Measurements from ENCODE around the gene SERPINB12. TPM values are rescaled to one million over a fixed set of nuclear protein-coding genes. Genes with fewer than 3 reads are reported as not detected.

The SERPINB12 gene
- total RNA-seq, 4 donors from 2014 or later, result not detected

- Histone ChIP-seq H3K36me3 (no peaks in the 10 kb centered on the region), H3K27me3 (no peaks in the 10 kb centered on the region), H3K4me3 (replicated peaks in 1 of 3) (no peak overlapping the region), H3K27ac (no peak overlapping the region), H3K4me1 (no peaks in the 10 kb centered on the region), H3K9me3 (no peaks in the 10 kb centered on the region)
- DNase-seq, result no peak
- 83 to 84% methylated on average over 3 of the region's 3 CpGs for WGBS, 2 donors
- intact Hi-C loops (cut with DNase I), result no loop called here
- TF ChIP-seq POLR2A (IDR thresholded peaks at IDR 0.05), result no peak
- TF ChIP-seq CTCF (IDR thresholded peaks at IDR 0.05), result no peak
Measured at GRCh38 chr18:63591725-63592124, 49.6 kb downstream of the SERPINB12 start.

DNA sequence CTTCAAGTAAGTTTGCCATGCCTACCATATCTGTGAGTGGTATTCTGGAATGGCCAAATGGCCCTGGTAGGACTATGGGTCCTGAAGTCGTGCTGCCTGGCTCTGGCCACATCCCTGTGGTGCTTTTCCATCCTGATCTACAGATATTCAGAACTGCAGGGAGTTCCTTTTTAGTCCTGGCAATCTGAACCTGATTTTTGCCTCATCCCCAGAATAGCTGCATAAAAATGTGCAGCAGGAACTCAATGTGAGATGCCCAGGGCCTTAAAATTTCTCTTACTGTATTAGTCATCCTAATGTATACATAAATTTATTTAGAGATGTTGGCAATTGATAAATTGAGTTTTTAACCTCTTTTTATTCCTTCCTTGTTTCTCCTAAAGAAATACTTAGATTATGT, 50.3 kb downstream of the SERPINB12 start:
- TF ChIP-seq POLR2A (IDR thresholded peaks at IDR 0.05), result no peak
- no peak for TF ChIP-seq CTCF (IDR thresholded peaks at IDR 0.05)
- H3K9me3 ChIP-seq, result no peaks in the 10 kb centered on the region
- H3K36me3 ChIP-seq, result no peaks in the 10 kb centered on the region
- H3K27me3 ChIP-seq, result no peaks in the 10 kb centered on the region
- 57 to 58% methylated on average over 1 of the region's 1 CpG for WGBS, 2 donors
- H3K27ac ChIP-seq, result no peak overlapping the region
- intact Hi-C loops (cut with DNase I), result no loop called here
- H3K4me1 ChIP-seq, result no peaks in the 10 kb centered on the region
- no peak for DNase-seq
- no peak overlapping the region for H3K4me3 ChIP-seq (replicated peaks in 1 of 3)

DNA sequence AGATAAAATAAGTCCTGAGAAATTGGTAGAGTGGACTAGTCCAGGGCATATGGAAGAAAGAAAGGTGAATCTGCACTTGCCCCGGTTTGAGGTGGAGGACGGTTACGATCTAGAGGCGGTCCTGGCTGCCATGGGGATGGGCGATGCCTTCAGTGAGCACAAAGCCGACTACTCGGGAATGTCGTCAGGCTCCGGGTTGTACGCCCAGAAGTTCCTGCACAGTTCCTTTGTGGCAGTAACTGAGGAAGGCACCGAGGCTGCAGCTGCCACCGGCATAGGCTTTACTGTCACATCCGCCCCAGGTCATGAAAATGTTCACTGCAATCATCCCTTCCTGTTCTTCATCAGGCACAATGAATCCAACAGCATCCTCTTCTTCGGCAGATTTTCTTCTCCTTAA, 54.8 kb downstream of the SERPINB12 start:
- Histone ChIP-seq H3K4me1 (no peaks in the 10 kb centered on the region), H3K36me3 (no peaks in the 10 kb centered on the region), H3K27me3 (no peaks in the 10 kb centered on the region), H3K27ac (no peak overlapping the region), H3K4me3 (replicated peaks in 1 of 3) (no peak overlapping the region), H3K9me3 (no peaks in the 10 kb centered on the region)
- intact Hi-C loops (cut with DNase I), result no loop called here
- WGBS, 2 donors, result 85% methylated on average over 14 of the region's 14 CpGs
- TF ChIP-seq POLR2A (IDR thresholded peaks at IDR 0.05) (no peak), CTCF (IDR thresholded peaks at IDR 0.05) (no peak)
- DNase-seq, result no peak

DNA sequence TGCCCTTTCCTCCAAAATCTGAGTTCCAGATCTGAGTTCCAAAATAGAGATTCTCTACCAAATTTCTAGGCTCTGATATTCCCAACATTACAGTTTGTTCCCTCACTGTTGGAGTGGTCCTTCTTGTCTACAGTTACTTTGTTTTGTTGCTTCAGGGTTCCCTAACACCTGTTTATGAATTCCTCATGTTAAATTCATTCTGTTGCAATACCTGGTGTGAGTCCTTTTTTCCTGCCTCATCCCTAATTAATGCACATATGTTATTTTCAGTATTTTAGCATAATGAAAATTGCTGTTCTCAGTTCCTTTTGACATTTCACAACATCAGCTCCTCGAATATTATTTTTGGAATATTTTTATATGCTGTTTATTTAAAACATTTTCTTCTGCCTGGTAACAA, 61.2 kb downstream of the SERPINB12 start:
- TF ChIP-seq CTCF (IDR thresholded peaks at IDR 0.05) (no peak), POLR2A (IDR thresholded peaks at IDR 0.05) (no peak)
- WGBS, 2 donors, result 70 to 76% methylated on average over 1 of the region's 1 CpG
- intact Hi-C loops (cut with DNase I), result no loop called here

DNA sequence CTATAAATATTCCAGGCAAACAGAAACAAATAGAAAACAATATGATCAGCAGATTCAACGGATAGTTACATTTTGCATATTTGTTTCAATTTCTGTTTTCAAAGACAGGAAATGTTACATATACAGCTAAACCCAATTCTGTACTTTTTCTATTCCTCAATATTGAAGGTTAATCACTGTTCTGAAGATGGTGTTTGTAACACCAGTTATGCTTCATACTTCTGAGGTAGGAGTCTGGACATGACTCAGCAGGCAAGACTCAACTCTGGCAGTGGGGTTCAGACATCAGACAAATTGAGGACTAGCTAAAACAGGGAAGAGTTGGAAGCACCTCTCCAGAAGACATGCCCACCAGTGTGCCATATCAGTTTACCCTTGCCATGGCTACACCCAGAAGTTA, 61.6 kb downstream of the SERPINB12 start:
- intact Hi-C loops (cut with DNase I), result no loop called here
- no peak overlapping the region for H3K27ac ChIP-seq
- H3K4me3 ChIP-seq (replicated peaks in 1 of 3), result no peak overlapping the region
- H3K27me3 ChIP-seq, result no peaks in the 10 kb centered on the region
- DNase-seq, result no peak
- H3K4me1 ChIP-seq, result no peaks in the 10 kb centered on the region
- TF ChIP-seq POLR2A (IDR thresholded peaks at IDR 0.05) (no peak), CTCF (IDR thresholded peaks at IDR 0.05) (no peak)
- H3K9me3 ChIP-seq, result no peaks in the 10 kb centered on the region
- 35 to 42% methylated on average over 1 of the region's 1 CpG for WGBS, 2 donors
- H3K36me3 ChIP-seq, result no peaks in the 10 kb centered on the region

More for the DNA sequence above, 61.2 kb downstream of the SERPINB12 start:
- Histone ChIP-seq H3K27me3 (no peaks in the 10 kb centered on the region), H3K4me3 (replicated peaks in 1 of 3) (no peak overlapping the region), H3K27ac (no peak overlapping the region), H3K36me3 (no peaks in the 10 kb centered on the region), H3K9me3 (no peaks in the 10 kb centered on the region), H3K4me1 (no peaks in the 10 kb centered on the region)
- no peak for DNase-seq
